Cardiac fibroblast (primary cell): Measurements from ENCODE around the gene ADAMTSL2.

Experiments used
- DNase-seq, 2 donors: peaks; one replicate each; pipeline versions ENCODE4 v3.0.0 to v3.0.0-alpha.2; 2010; ENCODE audit warnings: low read depth in 2 of 2
- H3K4me3 ChIP-seq, 2 donors: replicated peaks in 1 of 2; 1 replicate in 1 of 2; 2 replicates in 1 of 2; pipeline ENCODE4 v1.5.1; 2011; ENCODE audit warnings: low read depth in 2 of 2, low read length in 2 of 2, mild to moderate bottlenecking in 2 of 2, moderate library complexity in 1 of 2
- TF ChIP-seq, protein P1 (sequence below): IDR thresholded peaks from one replicate; pipeline ENCODE4 v1.5.1; 2011; ENCODE audit warnings: low read depth, mild to moderate bottlenecking, low read length, inconsistent platforms

Gene ADAMTSL2

DNA sequence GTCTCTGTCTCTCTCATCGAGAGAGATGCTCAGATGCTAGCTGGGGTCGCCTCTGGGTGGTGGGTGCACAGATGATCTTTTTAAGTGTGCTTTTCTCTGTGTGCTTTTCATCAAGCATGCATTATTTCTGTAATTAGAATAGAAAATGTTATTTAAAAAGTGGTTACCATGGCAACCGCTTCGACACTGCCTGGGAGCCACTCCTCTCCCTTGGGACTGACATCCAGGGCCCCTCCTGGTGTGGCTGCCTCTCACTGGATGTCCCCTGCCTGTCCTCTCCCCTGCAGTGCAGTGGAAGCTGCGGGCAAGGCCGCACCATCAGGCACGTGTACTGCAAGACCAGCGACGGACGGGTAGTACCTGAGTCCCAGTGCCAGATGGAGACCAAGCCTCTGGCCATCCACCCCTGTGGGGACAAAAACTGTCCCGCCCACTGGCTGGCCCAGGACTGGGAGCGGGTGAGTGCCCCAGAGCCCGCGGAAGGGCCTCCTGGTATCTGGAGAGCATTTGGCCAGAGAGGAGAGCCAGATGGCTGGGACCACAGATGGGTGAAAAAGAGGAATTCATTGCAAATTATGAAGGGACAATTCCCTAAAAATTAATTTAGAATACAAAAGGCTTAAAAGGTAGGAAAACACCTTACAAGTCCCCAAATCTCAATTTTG is 34.7 kb downstream of the ADAMTSL2 start:
- H3K4me3 ChIP-seq: no peak overlapping the region
- TF ChIP-seq, protein P1, sequence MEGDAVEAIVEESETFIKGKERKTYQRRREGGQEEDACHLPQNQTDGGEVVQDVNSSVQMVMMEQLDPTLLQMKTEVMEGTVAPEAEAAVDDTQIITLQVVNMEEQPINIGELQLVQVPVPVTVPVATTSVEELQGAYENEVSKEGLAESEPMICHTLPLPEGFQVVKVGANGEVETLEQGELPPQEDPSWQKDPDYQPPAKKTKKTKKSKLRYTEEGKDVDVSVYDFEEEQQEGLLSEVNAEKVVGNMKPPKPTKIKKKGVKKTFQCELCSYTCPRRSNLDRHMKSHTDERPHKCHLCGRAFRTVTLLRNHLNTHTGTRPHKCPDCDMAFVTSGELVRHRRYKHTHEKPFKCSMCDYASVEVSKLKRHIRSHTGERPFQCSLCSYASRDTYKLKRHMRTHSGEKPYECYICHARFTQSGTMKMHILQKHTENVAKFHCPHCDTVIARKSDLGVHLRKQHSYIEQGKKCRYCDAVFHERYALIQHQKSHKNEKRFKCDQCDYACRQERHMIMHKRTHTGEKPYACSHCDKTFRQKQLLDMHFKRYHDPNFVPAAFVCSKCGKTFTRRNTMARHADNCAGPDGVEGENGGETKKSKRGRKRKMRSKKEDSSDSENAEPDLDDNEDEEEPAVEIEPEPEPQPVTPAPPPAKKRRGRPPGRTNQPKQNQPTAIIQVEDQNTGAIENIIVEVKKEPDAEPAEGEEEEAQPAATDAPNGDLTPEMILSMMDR: no peak
- no peak for DNase-seq

- no peak for DNase-seq
- H3K4me3 ChIP-seq: no peak overlapping the region
- TF ChIP-seq, protein P1: no peak
Measured at GRCh38 chr9:133569891-133570690, 35.6 kb downstream of the ADAMTSL2 start.

GRCh38 chr9:133570691-133571080 is 36.2 kb downstream of the ADAMTSL2 start:
- DNase-seq: no peak
- TF ChIP-seq, protein P1: no peak
- H3K4me3 ChIP-seq: no peak overlapping the region

DNA sequence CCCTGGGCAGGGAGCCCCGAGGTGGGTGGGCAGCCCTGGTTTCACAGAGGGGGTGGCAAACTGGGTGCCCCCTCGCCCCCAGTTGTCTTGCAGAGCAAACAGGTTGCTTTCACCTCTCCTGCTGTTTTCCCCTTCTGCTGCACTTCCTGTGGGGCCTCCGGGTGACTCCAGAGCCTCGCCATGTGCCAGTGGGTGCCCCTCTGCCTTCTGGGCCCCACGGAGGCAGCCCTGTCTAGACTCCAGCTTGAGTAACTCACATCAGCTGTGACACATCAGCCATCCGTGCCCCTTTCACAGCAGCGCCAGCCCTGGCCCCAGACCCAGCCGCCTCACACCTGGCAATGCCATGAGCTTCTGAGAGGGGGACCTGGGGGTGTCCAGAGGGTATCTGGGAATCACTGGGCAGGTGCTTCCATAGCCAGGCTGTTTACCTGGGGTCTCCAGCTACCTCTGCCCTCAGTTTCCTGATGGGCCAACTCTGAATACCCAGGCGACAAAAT is 36.9 kb downstream of the ADAMTSL2 start:
- H3K4me3 ChIP-seq: no peak overlapping the region
- TF ChIP-seq, protein P1: no peak
- no peak for DNase-seq

- no peak for DNase-seq
- TF ChIP-seq, protein P1: no peak
- no peak overlapping the region for H3K4me3 ChIP-seq
Measured at GRCh38 chr9:133571896-133572595, 37.5 kb downstream of the ADAMTSL2 start.

DNA sequence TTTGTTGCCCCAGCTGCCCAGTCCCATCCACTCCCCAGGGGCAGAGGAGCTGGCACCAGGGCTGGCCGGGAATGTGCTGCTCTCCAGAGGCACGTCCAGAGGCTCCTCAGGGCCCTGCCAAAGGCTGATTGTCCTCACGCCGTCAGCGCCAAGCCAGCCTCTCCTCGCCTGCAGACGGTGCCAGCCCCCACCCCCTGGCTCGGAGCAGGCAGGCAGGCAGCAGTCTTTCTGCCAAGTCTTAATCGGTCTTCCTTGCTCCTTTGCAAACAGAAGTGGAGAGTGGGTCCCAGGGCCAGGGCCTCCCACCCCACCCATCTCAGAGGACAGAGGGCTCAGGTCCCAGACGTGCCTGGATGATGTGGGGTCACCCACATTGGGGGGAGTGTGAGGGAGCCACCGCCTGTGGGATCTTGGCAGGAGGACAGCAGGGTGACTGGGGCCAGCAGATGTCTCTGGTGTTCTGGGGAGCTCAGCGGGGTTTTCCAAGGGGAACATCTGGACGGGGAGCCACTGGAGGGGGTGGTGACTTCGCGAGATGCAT is 38.4 kb downstream of the ADAMTSL2 start:
- no peak overlapping the region for H3K4me3 ChIP-seq
- DNase-seq: peak in 1 of 2 donors; percentile 77
- TF ChIP-seq, protein P1: no peak
